ENCODE results near the gene CFL1.

The CFL1 gene

GRCh38 chr11:65890324-65891218 lies 32.6 kb upstream of the CFL1 start, which contains the start of gene CCDC85B:
TSS of gene CCDC85B (plus strand) at chr11:65890673. CDS start at chr11:65890784, 111 bp downstream.
- in situ Hi-C loops (cut with HindIII; ENCODE audit: low sequenced_read_pairs), result loop anchor here (10.0 kb wide), 1 partner anchor 256 kb away; the partner anchor contains the start of gene SIPA1

GRCh38 chr11:65888163-65888814 lies 30.3 kb upstream of the CFL1 start, which contains the start of gene FIBP:
TSS of gene FIBP (minus strand) at chr11:65888471. CDS start at chr11:65888418, 53 bp downstream.
- in situ Hi-C loops (cut with HindIII; ENCODE audit: low sequenced_read_pairs), result no loop called here

GRCh38 chr11:65887723-65888162 lies 29.8 kb upstream of the CFL1 start:
- in situ Hi-C loops (cut with HindIII; ENCODE audit: low sequenced_read_pairs), result no loop called here

- in situ Hi-C loops (cut with HindIII; ENCODE audit: low sequenced_read_pairs), result no loop called here
Measured at GRCh38 chr11:65886826-65887722, 29.1 kb upstream of the CFL1 start.

GRCh38 chr11:65885808-65886536 lies 28.0 kb upstream of the CFL1 start:
- in situ Hi-C loops (cut with HindIII; ENCODE audit: low sequenced_read_pairs), result no loop called here

- in situ Hi-C loops (cut with HindIII; ENCODE audit: low sequenced_read_pairs), result no loop called here
Measured at GRCh38 chr11:65885231-65885630, 27.3 kb upstream of the CFL1 start.

GRCh38 chr11:65884716-65885092 lies 26.7 kb upstream of the CFL1 start:
- in situ Hi-C loops (cut with HindIII; ENCODE audit: low sequenced_read_pairs), result no loop called here

- in situ Hi-C loops (cut with HindIII; ENCODE audit: low sequenced_read_pairs), result no loop called here
Measured at GRCh38 chr11:65883786-65884715, 26.1 kb upstream of the CFL1 start.

GRCh38 chr11:65883058-65883761 lies 25.2 kb upstream of the CFL1 start:
- in situ Hi-C loops (cut with HindIII; ENCODE audit: low sequenced_read_pairs), result no loop called here

- in situ Hi-C loops (cut with HindIII; ENCODE audit: low sequenced_read_pairs), result no loop called here
Measured at GRCh38 chr11:65882120-65883057, 24.4 kb upstream of the CFL1 start.

- in situ Hi-C loops (cut with HindIII; ENCODE audit: low sequenced_read_pairs), result no loop called here
Measured at GRCh38 chr11:65880844-65881421, 23.0 kb upstream of the CFL1 start.

GRCh38 chr11:65880027-65880426 lies 22.0 kb upstream of the CFL1 start:
- in situ Hi-C loops (cut with HindIII; ENCODE audit: low sequenced_read_pairs), result no loop called here

GRCh38 chr11:65879617-65880016 lies 21.6 kb upstream of the CFL1 start, which contains the start of gene CTSW:
TSS of gene CTSW (plus strand) at chr11:65879837. CDS start at chr11:65879855, 18 bp downstream.
- in situ Hi-C loops (cut with HindIII; ENCODE audit: low sequenced_read_pairs), result no loop called here

- in situ Hi-C loops (cut with HindIII; ENCODE audit: low sequenced_read_pairs), result no loop called here
Measured at GRCh38 chr11:65873318-65874156, 15.6 kb upstream of the CFL1 start.

- in situ Hi-C loops (cut with HindIII; ENCODE audit: low sequenced_read_pairs), result no loop called here
Measured at GRCh38 chr11:65872586-65873317, 14.8 kb upstream of the CFL1 start, which contains the start of gene EFEMP2. TSS of gene EFEMP2 (minus strand) at chr11:65872800. CDS start at chr11:65872354, 446 bp downstream.
